ENCODE data around the gene CDKN1A.

The CDKN1A gene

GRCh38 chr6:36636283-36636682 lies 42.2 kb upstream of the CDKN1A start:
- H3K27ac ChIP-seq (replicated peaks), result no peak overlapping the region
- H3K27me3 ChIP-seq (ENCODE audit: insufficient read depth, poor library complexity, severe bottlenecking), result no peaks in the 10 kb centered on the region
- no peak overlapping the region for H3K4me3 ChIP-seq (replicated peaks; ENCODE audit: insufficient read depth, low read length)
- DNase-seq (ENCODE audit: low read depth in 1 of 2, low spot score in 1 of 2), result no peak
- TF ChIP-seq REST (IDR thresholded peaks at IDR 0.05; ENCODE audit: insufficient replicate concordance, low read depth) (no peak), GABPA (IDR thresholded peaks at IDR 0.05; ENCODE audit: low read depth) (no peak), POLR2AphosphoS5 (IDR thresholded peaks at IDR 0.05; ENCODE audit: low read depth) (no peak), SPI1 (IDR thresholded peaks at IDR 0.05; ENCODE audit: borderline replicate concordance, low read depth) (no peak), CTCF (IDR thresholded peaks at IDR 0.05; ENCODE audit: insufficient read depth, low read length) (no peak)

- TF ChIP-seq POLR2AphosphoS5 (IDR thresholded peaks at IDR 0.05; ENCODE audit: low read depth) (no peak), REST (IDR thresholded peaks at IDR 0.05; ENCODE audit: insufficient replicate concordance, low read depth) (no peak), CTCF (IDR thresholded peaks at IDR 0.05; ENCODE audit: insufficient read depth, low read length) (no peak), SPI1 (IDR thresholded peaks at IDR 0.05; ENCODE audit: borderline replicate concordance, low read depth) (no peak), GABPA (IDR thresholded peaks at IDR 0.05; ENCODE audit: low read depth) (no peak)
- DNase-seq (ENCODE audit: low read depth in 1 of 2, low spot score in 1 of 2), result no peak
- Histone ChIP-seq H3K27ac (replicated peaks) (no peak overlapping the region), H3K4me3 (replicated peaks; ENCODE audit: insufficient read depth, low read length) (no peak overlapping the region), H3K27me3 (ENCODE audit: insufficient read depth, poor library complexity, severe bottlenecking) (no peaks in the 10 kb centered on the region)
Measured at GRCh38 chr6:36636687-36637418, 41.7 kb upstream of the CDKN1A start.

- Histone ChIP-seq H3K27me3 (ENCODE audit: insufficient read depth, poor library complexity, severe bottlenecking) (no peaks in the 10 kb centered on the region), H3K27ac (replicated peaks) (no peak overlapping the region), H3K4me3 (replicated peaks; ENCODE audit: insufficient read depth, low read length) (no peak overlapping the region)
- no peak for TF ChIP-seq POLR2AphosphoS5 (IDR thresholded peaks at IDR 0.05; ENCODE audit: low read depth)
- no peak for TF ChIP-seq SPI1 (IDR thresholded peaks at IDR 0.05; ENCODE audit: borderline replicate concordance, low read depth)
- TF ChIP-seq GABPA (IDR thresholded peaks at IDR 0.05; ENCODE audit: low read depth), result no peak
- no peak for TF ChIP-seq CTCF (IDR thresholded peaks at IDR 0.05; ENCODE audit: insufficient read depth, low read length)
- no peak for TF ChIP-seq REST (IDR thresholded peaks at IDR 0.05; ENCODE audit: insufficient replicate concordance, low read depth)
- DNase-seq (ENCODE audit: low read depth in 1 of 2, low spot score in 1 of 2), result no peak
Measured at GRCh38 chr6:36638579-36638978, 39.9 kb upstream of the CDKN1A start.
